Stimulated activated CD4-positive, alpha-beta T cell treated with anti-CD3 and anti-CD28 coated beads, Interleukin-15, amount 100 ng/mL, for 24 hours (primary cell): ENCODE measurements around the gene INTS13.
"Not testable (repeated sequence)": the region's sequence is repeated elsewhere in the genome, so short reads cannot be mapped to it uniquely, and the experiment has no call there.

ENCODE experiments used
- DNase-seq: peaks from one replicate; pipeline ENCODE4 v3.0.0-alpha.2; 2020

Gene INTS13, protein sequence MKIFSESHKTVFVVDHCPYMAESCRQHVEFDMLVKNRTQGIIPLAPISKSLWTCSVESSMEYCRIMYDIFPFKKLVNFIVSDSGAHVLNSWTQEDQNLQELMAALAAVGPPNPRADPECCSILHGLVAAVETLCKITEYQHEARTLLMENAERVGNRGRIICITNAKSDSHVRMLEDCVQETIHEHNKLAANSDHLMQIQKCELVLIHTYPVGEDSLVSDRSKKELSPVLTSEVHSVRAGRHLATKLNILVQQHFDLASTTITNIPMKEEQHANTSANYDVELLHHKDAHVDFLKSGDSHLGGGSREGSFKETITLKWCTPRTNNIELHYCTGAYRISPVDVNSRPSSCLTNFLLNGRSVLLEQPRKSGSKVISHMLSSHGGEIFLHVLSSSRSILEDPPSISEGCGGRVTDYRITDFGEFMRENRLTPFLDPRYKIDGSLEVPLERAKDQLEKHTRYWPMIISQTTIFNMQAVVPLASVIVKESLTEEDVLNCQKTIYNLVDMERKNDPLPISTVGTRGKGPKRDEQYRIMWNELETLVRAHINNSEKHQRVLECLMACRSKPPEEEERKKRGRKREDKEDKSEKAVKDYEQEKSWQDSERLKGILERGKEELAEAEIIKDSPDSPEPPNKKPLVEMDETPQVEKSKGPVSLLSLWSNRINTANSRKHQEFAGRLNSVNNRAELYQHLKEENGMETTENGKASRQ

GRCh38 chr12:26937863-26938700 is at the start of gene INTS13, which contains the start of gene FGFR1OP2:
TSS of gene INTS13 (minus strand) at chr12:26937981. CDS start at chr12:26936803, 1,178 bp downstream.
TSS of gene FGFR1OP2 (plus strand) at chr12:26938470. CDS start at chr12:26954159, 15,689 bp downstream.
- peak; percentile 99 for DNase-seq

DNA sequence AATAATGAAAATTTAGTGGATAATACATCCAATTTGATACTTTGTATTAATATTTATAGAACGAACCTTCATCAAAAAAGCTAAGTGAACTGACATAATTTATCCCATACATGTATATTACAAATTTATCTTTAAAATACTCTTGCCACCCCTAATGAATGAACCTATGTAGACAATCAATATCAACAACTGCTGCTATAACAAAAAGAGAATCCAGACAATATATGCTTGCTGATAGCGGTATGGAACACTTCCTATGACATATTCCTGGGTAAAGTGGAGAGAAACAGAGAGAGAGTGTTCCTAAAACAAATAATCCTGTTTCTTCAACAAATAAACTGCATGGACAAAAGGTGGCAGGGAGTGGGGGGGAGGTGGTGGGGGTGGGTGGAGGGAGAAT is 45.1 kb upstream of the INTS13 start:
- DNase-seq = no peak

DNA sequence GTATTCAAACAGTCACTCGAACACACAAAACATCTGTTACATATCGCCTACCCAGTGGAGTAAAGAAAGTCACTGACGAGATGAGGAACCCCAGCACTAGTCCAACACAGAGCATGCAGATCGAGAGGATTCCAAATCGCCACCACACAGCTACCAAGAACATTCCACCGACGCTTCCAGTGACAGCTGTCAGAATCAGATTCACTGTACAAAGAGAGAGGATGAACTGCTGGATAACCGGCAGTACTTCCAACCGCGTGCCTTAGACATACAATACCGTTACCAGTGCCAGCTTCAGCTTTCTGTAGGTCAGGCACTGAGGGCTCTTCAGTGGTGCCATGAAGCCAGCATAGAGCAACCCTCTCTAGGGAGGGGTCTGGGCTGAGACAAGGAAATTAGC is 42.0 kb upstream of the INTS13 start:
- no peak for DNase-seq

GRCh38 chr12:26978801-26979200 is 41.0 kb upstream of the INTS13 start:
- DNase-seq = no peak

DNA sequence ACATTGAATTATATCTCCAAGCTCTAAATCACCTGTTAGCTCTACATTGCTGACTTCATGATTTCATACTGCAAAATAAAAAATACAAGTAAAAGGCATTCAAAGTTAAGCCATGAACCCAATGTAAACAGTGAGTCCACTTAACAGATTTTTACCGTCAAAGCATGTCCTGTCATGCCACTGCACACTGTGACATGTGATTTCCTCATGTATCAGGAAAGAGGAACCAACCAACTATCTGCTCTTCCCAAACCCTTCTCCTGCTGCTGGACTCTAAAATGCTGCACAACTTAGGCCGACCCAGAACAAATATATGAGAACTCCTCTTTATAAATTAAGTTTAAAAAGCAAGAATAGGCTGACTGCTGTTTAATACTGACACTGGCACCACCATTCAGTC is 38.9 kb upstream of the INTS13 start:
- no peak for DNase-seq

DNA sequence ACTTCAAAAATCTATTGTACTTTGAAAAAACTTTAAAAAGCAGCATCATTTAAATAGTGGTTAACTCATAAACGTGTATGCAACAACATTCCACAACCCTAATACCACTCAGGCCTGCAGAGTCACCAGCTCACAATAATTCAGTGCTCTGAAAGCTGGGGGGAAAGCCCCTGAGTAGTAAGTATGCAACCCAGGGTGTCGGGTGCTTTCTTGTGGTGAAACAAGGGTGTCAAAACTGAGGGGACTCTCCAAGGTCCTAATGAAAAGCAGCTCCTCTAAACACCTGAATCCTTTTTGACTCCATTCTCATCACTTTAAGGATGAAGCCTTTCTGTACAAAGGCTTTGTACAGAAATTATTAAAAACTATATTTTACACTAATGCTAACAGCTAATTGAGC is 34.2 kb upstream of the INTS13 start:
- DNase-seq = peak; percentile 72

DNA sequence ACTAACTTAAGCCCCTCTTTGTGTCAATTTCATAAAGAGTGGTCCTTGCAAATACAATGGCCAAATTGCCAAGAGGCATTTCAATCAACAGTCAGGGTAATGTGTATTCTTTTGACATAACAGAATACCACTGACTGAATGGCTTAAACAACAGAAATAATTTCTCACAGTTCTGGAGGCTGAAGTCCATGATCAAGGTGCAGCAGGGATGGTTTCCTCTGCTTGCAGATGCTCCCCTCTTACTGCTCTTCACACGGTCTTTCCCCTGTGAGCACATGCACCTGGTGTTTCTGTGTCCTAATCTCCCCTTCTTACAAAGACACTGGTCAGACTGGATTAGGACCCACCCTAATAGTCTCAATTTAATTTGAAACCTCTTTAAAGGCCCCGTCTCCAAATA is 32.4 kb upstream of the INTS13 start:
- no peak for DNase-seq

DNA sequence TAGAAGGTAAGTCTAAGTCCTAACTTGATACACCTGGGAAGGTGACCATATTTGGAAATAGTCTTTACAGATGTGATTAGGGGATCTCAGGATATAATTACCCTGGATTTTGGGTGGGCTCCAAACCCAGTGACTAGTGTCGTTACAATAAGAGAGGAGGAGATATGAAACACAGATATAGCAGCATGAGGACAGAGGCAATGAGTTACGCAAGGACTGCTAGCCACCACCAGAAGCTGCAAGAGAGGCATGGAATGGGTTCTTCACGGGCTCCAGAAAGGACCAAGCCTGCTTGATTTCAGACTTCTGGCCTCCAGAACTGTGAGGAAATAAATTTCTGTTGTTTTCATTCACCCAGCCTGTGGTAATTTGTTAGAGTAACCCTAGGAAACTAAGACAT is 29.1 kb upstream of the INTS13 start:
- no peak for DNase-seq

GRCh38 chr12:26963413-26963812 is 25.6 kb upstream of the INTS13 start:
- DNase-seq = no peak

DNA sequence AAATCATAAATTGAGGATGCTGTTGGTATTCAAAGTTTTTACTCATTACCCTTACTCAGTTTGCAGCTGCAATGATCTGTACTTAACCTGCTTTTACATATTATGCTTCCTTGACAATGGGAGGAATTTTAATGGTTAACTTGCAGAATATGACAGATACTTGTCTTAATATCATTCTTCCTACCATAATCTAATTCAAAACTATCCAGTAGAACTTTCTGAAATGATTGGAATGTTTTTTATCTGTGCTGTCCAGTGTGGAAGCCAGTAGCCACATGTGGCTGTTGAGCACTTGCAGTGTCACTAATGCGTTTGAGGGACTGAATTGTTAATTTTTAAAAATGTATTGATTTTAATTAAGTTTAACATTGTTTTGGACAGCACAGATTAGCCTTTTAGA is 24.0 kb upstream of the INTS13 start:
- no peak for DNase-seq

DNA sequence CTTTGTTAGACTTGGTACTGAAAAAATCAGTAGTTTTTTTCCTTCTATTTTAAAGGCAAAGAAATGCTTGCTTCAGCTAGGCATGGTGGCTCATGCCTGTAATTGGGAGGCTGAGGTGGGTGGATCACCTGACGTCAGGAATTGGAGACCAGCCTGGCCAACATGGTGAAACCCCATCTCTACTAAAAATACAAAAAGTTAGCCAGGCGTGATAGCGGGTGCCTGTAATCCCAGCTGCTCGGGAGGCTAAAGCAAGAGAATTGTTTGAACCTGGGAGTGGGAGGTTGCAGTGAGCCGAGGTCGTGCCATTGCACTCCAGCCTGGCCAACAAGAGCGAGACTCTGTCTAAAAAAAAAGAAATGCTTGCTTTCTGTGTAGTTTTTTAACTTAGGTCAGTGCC is 23.6 kb upstream of the INTS13 start:
- DNase-seq = not testable (repeated sequence)

DNA sequence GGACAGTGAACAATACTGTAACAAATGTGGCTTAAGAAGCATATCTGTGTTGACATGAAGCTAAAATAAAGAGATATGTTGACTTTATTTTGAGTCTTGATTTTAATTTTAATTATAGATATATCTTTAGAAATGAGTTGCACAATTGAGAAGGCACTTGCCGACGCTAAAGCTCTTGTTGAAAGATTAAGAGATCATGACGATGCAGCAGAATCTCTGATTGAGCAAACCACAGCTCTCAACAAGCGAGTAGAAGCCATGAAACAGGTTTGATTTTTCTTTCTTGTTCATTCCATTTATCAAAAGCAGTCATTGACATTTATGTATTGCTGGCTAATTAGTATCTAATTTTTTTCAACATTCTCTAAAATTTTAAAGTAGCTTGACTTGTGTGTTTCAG is 16.2 kb upstream of the INTS13 start:
- DNase-seq = no peak

- DNase-seq = no peak
Measured at GRCh38 chr12:26953447-26953846, 15.7 kb upstream of the INTS13 start.

DNA sequence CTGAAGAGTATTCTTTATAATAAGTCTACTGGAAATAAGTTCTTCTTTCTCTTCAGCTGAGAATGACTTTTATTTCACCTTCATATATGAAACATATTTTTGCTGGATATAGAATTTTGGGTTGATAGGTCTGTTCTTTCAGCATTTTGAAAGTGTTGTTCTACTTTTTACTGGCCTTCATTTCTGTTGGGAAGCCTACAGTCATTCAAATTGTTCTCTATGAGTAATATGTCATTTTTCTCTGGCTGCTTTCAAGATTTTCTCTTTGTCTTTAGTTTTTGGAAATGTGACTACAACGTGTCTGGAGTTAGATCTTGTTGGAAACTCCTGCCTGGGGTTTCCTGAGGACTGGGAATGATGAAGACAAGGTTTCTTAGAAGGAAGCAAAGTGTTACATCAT is 10.5 kb upstream of the INTS13 start:
- no peak for DNase-seq

DNA sequence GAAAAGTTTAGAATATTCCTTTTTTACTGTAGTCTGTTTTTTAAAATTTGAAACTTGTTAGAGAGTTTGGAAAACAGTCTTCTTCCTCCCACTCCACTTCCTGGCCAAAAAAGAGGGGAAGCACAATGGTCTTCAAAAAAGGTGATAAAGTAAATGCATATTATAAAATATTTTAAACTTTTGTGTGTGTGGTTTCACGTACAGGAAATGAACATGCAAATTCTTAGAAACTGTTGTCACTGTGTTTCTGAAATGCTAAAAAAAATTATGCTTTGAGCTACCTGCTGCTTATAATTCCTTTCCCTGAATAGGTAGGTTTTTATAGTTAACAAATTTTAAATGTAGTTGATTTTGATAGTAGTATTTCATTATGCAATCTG is 3.4 kb upstream of the INTS13 start:
- DNase-seq = no peak

DNA sequence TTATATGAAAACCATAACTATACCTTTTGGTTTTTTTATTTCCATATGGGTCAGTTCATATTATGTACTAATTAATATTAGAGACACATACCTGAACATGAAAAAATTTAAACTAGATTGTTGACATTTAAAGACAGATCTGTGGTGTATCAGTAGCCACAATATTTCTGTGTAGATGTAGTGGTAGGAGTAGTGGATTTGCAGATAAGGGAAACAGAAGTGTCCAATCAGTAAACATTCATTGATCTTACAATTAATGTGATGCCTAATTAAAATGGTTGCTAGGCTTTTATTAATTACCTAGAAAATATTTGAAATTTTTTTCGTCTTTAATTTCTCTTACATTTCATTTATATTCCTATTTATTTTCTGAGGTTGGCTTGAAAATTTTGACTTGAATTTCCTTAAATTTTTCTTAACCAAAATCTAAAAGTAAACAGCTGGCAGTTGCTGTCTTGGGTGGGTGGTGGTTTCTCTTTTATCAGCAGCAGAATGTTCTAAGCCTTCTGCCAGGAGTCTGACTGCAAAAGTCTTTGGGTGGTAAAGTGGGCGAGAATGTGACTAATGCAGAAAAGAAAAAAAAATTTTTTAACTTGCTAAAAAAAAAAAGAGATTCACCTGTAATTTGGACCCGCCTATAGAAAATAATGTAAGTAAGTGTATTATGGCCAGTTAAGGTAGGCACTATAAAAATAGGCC is 2.9 kb upstream of the INTS13 start:
- DNase-seq = peak; percentile 14

GRCh38 chr12:26939953-26940352 is 2.2 kb upstream of the INTS13 start:
- DNase-seq = no peak

DNA sequence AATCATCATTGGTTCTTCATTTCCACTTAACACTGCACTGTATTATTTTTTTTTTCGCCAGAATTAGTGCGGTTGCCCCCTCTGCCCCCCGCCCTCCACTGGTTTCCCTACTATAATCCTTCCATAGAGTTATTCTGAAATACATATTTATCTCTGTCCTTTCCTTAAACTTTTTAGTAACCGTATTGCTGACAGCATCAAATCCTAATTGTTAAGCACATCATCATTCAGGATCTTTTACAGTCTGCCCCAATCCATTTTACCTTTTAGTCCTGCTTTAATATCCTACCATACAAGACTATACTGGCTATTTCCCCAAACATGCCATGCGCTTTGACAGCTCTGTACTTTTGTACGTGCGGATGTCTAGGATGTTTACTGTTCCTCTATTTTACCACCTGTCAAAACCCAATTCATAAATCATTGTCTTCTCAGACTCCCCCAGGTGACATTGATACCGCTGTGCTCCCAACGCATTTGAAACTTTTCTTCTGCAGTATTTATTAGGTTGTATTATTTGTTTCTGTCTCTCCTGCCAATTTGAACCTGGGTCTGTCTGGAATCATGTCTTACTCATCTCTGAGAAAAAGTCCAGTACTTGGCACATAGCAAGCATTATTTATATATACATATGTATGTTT is 1.5 kb upstream of the INTS13 start:
- no peak for DNase-seq

DNA sequence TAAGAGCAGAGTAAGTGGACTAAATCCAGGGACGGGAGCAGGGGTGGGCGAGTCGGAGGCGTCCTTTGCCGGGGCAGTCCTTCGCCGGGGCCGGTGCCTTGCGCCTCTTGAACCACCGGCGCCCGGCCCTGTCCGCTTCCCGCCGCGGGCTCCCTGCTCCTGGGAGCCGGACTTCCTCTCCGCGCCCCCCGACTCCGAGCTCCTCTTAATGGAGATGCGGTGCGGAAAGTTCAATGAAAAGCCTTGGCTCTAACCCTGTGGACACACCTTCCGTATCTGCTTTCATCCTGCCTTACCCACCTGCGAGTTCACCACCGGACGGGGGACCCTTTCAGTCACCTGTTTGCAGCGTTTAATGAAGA is 901 bp upstream of the INTS13 start:
- DNase-seq = no peak

DNA sequence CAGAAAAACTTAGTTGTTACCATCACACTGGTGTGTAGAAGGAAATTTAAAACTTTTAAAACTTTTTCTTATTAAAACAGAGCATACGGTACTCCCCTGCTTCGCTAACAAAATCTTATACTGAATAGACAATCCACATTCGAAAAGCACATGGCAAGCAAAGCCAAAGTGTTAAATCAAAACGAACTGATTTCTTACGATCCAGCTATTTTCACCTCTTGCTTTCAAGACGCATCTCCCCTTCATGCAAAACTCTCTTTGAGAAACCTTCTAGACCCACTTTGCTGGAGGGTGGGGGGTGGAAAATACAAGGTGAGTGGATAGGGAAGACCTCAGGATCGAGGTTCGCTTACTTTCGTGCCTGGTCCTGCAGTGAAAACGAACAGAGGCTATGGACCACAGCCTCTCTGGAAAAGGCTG is 328 bp downstream of the INTS13 start:
- no peak for DNase-seq

DNA sequence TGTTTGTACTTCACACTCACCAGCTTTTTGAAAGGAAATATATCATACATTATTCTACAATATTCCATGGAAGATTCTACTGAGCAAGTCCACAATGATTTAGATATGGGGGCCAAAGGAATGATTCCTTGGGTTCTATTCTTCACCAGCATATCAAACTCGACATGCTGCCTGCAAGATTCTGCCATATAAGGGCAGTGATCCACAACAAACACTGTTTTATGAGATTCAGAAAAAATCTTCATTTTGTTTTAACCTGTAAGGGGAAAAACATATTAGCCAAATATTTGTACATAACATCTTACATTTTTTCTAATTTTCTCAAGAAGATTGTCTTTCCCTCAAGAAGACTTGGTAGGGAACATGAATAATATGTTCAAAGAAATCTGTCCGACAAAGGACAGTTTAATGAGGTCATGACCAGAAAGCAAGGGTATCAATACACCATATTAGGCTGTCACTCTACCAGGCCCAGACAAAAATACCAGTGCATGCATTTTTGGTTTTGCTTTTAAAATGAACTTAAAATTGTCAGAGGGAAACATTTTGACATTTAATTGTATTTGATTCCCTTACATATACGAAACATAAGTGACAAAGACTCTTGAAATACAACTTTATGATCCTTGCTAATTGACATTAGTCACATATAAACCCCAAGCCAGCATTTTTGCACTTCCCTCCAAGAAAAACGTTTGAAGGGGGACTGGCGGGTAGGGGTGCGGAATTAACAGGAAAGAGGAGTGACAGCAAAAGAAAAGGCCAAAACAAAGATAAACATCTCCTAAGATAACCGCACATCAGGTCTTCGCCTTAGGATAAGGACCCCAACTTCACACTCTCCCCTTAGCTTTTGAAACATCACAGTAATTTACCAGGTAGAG is 980 bp downstream of the INTS13 start:
- peak; percentile 16 for DNase-seq
